Loucy (cell line): ENCODE data around the gene UGT1A6.

Experiments used
- EZH2phosphoT487 ChIP-seq: fragments of 200-600 bp; IDR thresholded peaks from 2 replicates; pipeline ENCODE4 v1.6.1; 2018; ENCODE audit warnings: antibody characterized with exemption, mild to moderate bottlenecking, moderate library complexity, borderline replicate concordance
- TF ChIP-seq, protein P1 (sequence below): fragments of 200-600 bp; sonication (generic); conservative IDR thresholded peaks from 2 replicates; pipeline ENCODE4 v1.5.1; 2014; ENCODE audit warnings: mild to moderate bottlenecking, antibody characterized with exemption, low read length

DNA sequence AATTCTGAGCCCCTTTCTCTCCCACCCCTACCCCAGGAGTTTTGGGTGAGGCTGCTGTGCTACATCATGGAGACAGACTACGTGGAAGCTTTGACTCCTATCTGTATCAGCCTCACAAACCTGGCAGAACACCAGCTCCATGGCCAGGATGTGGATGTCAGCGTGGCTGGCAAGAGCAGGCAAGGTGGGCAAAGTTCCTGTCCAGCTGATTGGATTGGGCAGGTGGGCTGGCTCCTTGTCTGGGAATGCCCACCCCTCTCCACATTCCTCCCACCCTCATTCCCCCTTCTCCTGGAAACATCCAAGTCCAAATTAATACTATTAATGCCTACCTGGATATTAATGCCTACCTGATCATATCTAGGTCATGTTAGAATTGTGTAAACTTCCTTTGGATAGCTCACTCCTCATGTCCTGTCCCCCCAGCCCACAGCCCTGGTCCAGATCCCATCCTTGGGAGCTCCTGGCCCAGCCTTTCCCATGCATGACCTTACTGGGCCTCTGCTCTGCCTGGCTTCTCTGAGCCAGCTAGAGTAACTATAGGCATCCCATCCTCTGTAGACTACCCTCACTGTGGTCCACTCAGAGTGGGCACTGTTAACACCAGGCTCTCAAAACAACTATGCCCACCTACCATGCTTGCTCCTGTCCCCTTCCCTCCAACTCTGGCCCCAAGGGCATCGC, 109.6 kb downstream of the UGT1A6 start:
- TF ChIP-seq, protein P1, sequence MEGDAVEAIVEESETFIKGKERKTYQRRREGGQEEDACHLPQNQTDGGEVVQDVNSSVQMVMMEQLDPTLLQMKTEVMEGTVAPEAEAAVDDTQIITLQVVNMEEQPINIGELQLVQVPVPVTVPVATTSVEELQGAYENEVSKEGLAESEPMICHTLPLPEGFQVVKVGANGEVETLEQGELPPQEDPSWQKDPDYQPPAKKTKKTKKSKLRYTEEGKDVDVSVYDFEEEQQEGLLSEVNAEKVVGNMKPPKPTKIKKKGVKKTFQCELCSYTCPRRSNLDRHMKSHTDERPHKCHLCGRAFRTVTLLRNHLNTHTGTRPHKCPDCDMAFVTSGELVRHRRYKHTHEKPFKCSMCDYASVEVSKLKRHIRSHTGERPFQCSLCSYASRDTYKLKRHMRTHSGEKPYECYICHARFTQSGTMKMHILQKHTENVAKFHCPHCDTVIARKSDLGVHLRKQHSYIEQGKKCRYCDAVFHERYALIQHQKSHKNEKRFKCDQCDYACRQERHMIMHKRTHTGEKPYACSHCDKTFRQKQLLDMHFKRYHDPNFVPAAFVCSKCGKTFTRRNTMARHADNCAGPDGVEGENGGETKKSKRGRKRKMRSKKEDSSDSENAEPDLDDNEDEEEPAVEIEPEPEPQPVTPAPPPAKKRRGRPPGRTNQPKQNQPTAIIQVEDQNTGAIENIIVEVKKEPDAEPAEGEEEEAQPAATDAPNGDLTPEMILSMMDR, result no peak
- no peak for TF ChIP-seq EZH2phosphoT487
